A673 (cell line): ENCODE results near the gene HOXC5. TPM values are rescaled to one million over a fixed set of nuclear protein-coding genes. Genes with fewer than 3 reads are reported as not detected.

Experiments used
- BruUV-seq: library from RNA; stranded (reverse); fragments of 400-500 nt; replicated peaks from 2 replicates; lab custom pipeline; 2021; lab: Mats Ljungman, UMichigan
- CTCF ChIA-PET: fragments of 300-600 bp; sonication (Branson Sonifier 250); formaldehyde crosslinking; loops from one replicate; lab custom pipeline; 2022; ENCODE audit warnings: antibody characterized with exemption; lab: Charles Lee
- POLR2A ChIA-PET: fragments of 300-600 bp; sonication (Branson Sonifier 250); formaldehyde crosslinking; loops from one replicate; lab custom pipeline; 2022; ENCODE audit warnings: antibody characterized with exemption; ENCODE audit not compliant: low non-redundant PET; lab: Charles Lee
- DNase-seq: peaks from one replicate; pipeline ENCODE4 v3.0.0-alpha.2; 2015; ENCODE audit warnings: low spot score
- H3K27ac ChIP-seq: fragments of 200-600 bp; sonication (generic); 2 replicates; pipeline ENCODE4 v1.5.1; 2016; ENCODE audit warnings: mixed run types, low read depth, mild to moderate bottlenecking, mixed read lengths, antibody characterized with exemption, low read length; ENCODE audit not compliant: poor library complexity, severe bottlenecking
- H3K27me3 ChIP-seq: fragments of 200-600 bp; sonication (generic); replicated peaks from 2 replicates; pipeline ENCODE4 v1.6.1; 2017; ENCODE audit warnings: mixed run types, low read depth, mild to moderate bottlenecking, mixed read lengths, antibody characterized with exemption, low read length; ENCODE audit not compliant: insufficient read depth, poor library complexity
- H3K36me3 ChIP-seq: fragments of 200-600 bp; sonication (generic); 2 replicates; pipeline ENCODE4 v1.6.1; 2016; ENCODE audit warnings: mixed run types, mild to moderate bottlenecking, mixed read lengths, antibody characterized with exemption, low read length; ENCODE audit not compliant: insufficient read depth, poor library complexity, severe bottlenecking
- H3K4me1 ChIP-seq: fragments of 200-600 bp; sonication (generic); 2 replicates; pipeline ENCODE4 v1.6.1; 2017; ENCODE audit warnings: mixed run types, mild to moderate bottlenecking, mixed read lengths, antibody characterized with exemption, low read length; ENCODE audit not compliant: insufficient read depth, poor library complexity, severe bottlenecking
- H3K4me3 ChIP-seq: fragments of 200-600 bp; sonication (generic); 2 replicates; pipeline ENCODE4 v1.5.1; 2016; ENCODE audit warnings: low read depth, mixed run types, mild to moderate bottlenecking, mixed read lengths, low read length; ENCODE audit not compliant: poor library complexity, severe bottlenecking
- H3K9me3 ChIP-seq: fragments of 200-600 bp; sonication (generic); 2 replicates; pipeline ENCODE4 v1.6.1; 2016; ENCODE audit warnings: mixed run types, low read depth, mild to moderate bottlenecking, mixed read lengths, antibody characterized with exemption, low read length; ENCODE audit not compliant: poor library complexity, severe bottlenecking
- EZH2 ChIP-seq: fragments of 200-600 bp; sonication (generic); IDR thresholded peaks from 2 replicates; pipeline ENCODE4 v1.6.1; 2017; ENCODE audit warnings: borderline replicate concordance, low read depth, mild to moderate bottlenecking, mixed read lengths, antibody characterized with exemption, low read length; ENCODE audit not compliant: poor library complexity, severe bottlenecking
- intact Hi-C: fragments of 100-400 bp; cut with micrococcal nuclease; formaldehyde crosslinking; loops from one replicate; pipeline ENCODE4 v1.10.0; 2022; ENCODE audit not compliant: unreplicated experiment
- total RNA-seq: library from RNA; stranded (reverse); gene quantifications from 2 replicates; pipeline ENCODE4 v1.2.3, GENCODE V29; 2021
- TF ChIP-seq, protein P1 (sequence below): fragments of 300-800, 200-600 bp; sonication (generic); conservative IDR thresholded peaks from 2 replicates; pipeline ENCODE4 v1.5.1; 2017; ENCODE audit warnings: low read depth, mild to moderate bottlenecking, antibody characterized with exemption, low read length, moderate library complexity, mixed read lengths

The HOXC5 gene
- total RNA-seq, 1 experiment from 2014 or later = 1.9 TPM

DNA sequence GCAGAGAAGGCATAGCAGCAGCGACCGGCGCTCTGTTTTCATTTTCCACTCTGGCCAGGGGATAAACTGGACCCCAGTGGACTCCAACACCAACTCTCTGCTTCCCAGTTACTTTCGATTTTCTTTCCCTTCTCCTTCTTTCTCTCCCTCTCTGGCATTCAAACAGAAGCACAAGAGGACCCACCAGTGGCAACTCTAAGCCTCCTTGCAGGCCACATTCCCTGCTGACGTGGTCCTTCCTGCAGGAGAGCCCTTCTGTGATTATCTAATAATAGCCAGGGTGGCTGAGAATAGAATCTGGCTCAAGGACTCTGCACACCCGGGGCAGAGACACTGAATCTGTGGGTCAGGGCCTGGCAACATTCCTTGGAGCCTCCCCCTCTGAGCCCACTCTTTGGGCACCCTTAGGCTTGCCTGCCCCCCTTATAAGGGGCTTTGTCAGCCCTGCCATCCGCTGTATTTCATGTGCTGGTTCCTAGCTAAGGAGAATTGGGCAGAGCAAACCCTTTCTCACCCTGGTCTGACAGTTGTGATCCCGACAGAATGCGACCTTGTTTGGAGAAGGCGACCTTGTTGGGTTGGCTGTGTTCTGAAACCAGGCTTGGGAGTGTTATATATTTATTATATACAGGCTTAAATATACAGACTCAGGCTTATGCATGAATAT lies 12.8 kb upstream of the HOXC5 start:
- no TSS peak for BruUV-seq
- DNase-seq = no peak
- Histone ChIP-seq H3K9me3 (no peaks in the 10 kb centered on the region), H3K27ac (peak overlapping the region; percentile 97), H3K4me1 (peaks cover 74% of the 10 kb centered on the region), H3K27me3 (no peaks in the 10 kb centered on the region), H3K4me3 (peak overlapping the region; percentile 68), H3K36me3 (no peaks in the 10 kb centered on the region)
- intact Hi-C loops = no loop called here
- ChIA-PET POLR2A (no interaction called here), CTCF (no interaction called here)
- no peak for TF ChIP-seq EZH2
- TF ChIP-seq, protein P1, sequence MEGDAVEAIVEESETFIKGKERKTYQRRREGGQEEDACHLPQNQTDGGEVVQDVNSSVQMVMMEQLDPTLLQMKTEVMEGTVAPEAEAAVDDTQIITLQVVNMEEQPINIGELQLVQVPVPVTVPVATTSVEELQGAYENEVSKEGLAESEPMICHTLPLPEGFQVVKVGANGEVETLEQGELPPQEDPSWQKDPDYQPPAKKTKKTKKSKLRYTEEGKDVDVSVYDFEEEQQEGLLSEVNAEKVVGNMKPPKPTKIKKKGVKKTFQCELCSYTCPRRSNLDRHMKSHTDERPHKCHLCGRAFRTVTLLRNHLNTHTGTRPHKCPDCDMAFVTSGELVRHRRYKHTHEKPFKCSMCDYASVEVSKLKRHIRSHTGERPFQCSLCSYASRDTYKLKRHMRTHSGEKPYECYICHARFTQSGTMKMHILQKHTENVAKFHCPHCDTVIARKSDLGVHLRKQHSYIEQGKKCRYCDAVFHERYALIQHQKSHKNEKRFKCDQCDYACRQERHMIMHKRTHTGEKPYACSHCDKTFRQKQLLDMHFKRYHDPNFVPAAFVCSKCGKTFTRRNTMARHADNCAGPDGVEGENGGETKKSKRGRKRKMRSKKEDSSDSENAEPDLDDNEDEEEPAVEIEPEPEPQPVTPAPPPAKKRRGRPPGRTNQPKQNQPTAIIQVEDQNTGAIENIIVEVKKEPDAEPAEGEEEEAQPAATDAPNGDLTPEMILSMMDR = no peak

DNA sequence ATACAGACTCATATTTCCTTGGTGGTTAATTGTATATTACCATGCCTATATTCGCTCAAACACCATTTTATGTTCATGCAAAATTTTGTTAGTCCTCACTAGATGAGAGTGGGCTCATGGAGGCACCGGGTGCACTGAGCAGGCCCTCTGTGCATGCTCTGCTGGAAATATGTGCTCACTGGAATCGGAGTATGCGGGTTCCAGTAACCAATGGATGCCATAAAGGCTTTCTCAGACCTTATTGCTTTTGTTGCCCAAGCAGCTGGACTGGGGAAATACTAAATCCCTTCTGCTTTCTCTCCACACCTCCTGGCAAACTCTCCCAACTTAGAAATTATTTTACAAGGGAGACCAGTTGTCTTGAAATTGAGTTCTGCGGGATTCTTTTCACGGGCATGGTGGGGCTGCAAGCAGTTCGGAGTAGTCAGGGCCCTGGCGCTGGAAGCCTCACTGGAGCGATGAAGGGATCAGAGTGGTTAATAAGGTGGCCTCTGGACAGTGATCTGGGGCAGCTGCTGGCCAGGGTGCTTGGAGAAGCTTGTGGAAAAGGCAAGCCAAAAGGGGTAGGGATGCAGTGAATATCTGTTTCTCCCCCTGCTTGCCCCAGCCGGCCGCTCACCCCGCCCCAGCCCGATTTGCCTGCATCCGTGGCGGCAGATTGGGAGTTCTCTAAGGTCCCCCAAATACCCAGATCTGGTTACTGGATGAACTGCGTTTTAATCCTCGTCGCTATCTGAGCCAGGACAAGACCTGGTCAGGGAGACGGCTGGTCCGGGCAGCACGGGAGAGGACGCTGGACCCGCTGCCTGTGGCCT lies 12.1 kb upstream of the HOXC5 start:
- ChIA-PET POLR2A (no interaction called here), CTCF (no interaction called here)
- Histone ChIP-seq H3K27me3 (no peaks in the 10 kb centered on the region), H3K9me3 (no peaks in the 10 kb centered on the region), H3K4me1 (peaks cover 74% of the 10 kb centered on the region), H3K36me3 (no peaks in the 10 kb centered on the region), H3K4me3 (peak overlapping the region; percentile 68), H3K27ac (peak overlapping the region; percentile 97)
- intact Hi-C loops = no loop called here
- no peak for DNase-seq
- BruUV-seq = no TSS peak
- no peak for TF ChIP-seq EZH2
- TF ChIP-seq, protein P1 = no peak

DNA sequence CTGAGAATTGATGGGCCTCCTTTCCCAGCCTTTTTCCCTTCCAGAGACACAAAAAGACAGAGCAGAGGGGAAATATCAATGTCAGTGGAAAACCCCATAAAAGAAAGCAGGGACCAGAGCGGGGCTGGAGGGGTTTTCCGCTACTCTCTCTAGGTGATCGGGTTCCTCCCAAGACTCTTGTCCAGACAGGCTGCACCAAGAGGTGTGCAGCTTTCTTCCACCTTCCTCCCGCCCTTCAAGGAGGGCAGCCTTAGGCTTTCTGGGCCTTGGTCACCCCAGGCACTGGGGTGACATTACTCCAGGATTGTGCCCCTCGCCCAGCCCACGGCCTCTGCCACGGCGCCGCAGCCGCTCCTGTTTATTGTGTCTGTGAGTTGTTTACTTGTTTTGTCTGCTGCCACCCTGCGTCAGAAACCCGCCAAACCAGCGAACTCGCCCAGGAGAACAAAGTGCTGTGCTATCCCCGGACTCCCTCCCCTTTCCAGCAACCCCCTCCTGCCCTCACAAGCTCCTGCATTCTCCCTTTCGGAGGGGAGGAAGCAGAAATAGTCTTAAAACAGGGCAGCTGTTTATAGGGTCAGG lies 11.3 kb upstream of the HOXC5 start:
- intact Hi-C loops = no loop called here
- TF ChIP-seq, protein P1 = no peak
- TF ChIP-seq EZH2 = no peak
- CTCF ChIA-PET = no interaction called here
- BruUV-seq = no TSS peak
- Histone ChIP-seq H3K4me3 (no peak overlapping the region), H3K27ac (peak overlapping the region; percentile 97), H3K36me3 (no peaks in the 10 kb centered on the region), H3K27me3 (no peaks in the 10 kb centered on the region), H3K4me1 (peaks cover 75% of the 10 kb centered on the region), H3K9me3 (no peaks in the 10 kb centered on the region)
- POLR2A ChIA-PET = no interaction called here
- no peak for DNase-seq
